K562 (cell line): Measurements from ENCODE around the gene ZNF625.

Source experiments
- CEBPB ChIP-seq: fragments of 450-650 bp; IDR thresholded peaks from 2 replicates; pipeline ENCODE4 v1.6.1; 2016; ENCODE audit warnings: missing genetic modification characterization, missing compliant biosample characterization
- CTCF ChIP-seq, 3 experiments: IDR thresholded peaks in 2 of 3; conservative IDR thresholded peaks in 1 of 3; 2 replicates each; pipeline ENCODE4 v1.5.1; 2011 to 2012; ENCODE audit warnings: low read length in 3 of 3, mild to moderate bottlenecking in 3 of 3, control low read depth in 2 of 3, improper control_type of control experiment in 1 of 3, inconsistent platforms in 1 of 3, low read depth in 1 of 3, mixed read lengths in 1 of 3, moderate library complexity in 1 of 3; ENCODE audit not compliant: insufficient read depth in 2 of 3
- FOXM1 ChIP-seq, 2 experiments: fragments of 450-650 bp in 1 of 2; sonication (generic) in 1 of 2; formaldehyde crosslinking in 1 of 2; IDR thresholded peaks; 2 replicates each; pipeline versions ENCODE4 v1.6.1 to v1.9.0; 2017 to 2022; ENCODE audit warnings: low read depth in 2 of 2, mild to moderate bottlenecking in 2 of 2, missing genetic modification reagents in 1 of 2, moderate library complexity in 1 of 2
- POLR2AphosphoS2 ChIP-seq: IDR thresholded peaks from 2 replicates; pipeline ENCODE4 v1.6.1; 2012; ENCODE audit warnings: low read length, improper control_type of control experiment
- PRPF4 ChIP-seq: fragments of 200-400 bp; formaldehyde crosslinking; IDR thresholded peaks from one replicate; pipeline ENCODE4 v1.6.1; 2017; ENCODE audit warnings: low read length, low read depth, mild to moderate bottlenecking; ENCODE audit not compliant: insufficient read depth, poor library complexity, severe bottlenecking
- SIX5 ChIP-seq, 2 experiments: IDR thresholded peaks; 2 replicates each; pipeline ENCODE4 v1.6.1; 2011; ENCODE audit warnings: low read length in 2 of 2, borderline replicate concordance in 1 of 2, low read depth in 1 of 2, mild to moderate bottlenecking in 1 of 2, moderate library complexity in 1 of 2; ENCODE audit not compliant: insufficient read depth in 1 of 2
- SMAD1 ChIP-seq: fragments of 150-350 bp; IDR thresholded peaks from 2 replicates; pipeline ENCODE4 v1.6.1; 2014; ENCODE audit warnings: low read length, low read depth; ENCODE audit not compliant: partially characterized antibody
- SP1 ChIP-seq: sonication (generic); formaldehyde crosslinking; IDR thresholded peaks from 2 replicates; pipeline ENCODE4 v1.8.1; 2022; ENCODE audit warnings: mild to moderate bottlenecking, missing genetic modification reagents
- TAL1 ChIP-seq: fragments of 450-650 bp; IDR thresholded peaks from 2 replicates; pipeline ENCODE4 v1.6.1; 2016; ENCODE audit warnings: mild to moderate bottlenecking
- ZHX1 ChIP-seq: fragments of 150-350 bp; conservative IDR thresholded peaks from 2 replicates; pipeline ENCODE4 v1.6.1; 2014; ENCODE audit warnings: low read length
- ZNF121 ChIP-seq: sonication (generic); formaldehyde crosslinking; conservative IDR thresholded peaks from 2 replicates; pipeline ENCODE4 v1.8.0; 2022; ENCODE audit warnings: missing genetic modification reagents
- ZNF431 ChIP-seq: sonication (generic); formaldehyde crosslinking; IDR thresholded peaks from 2 replicates; pipeline ENCODE4 v1.8.0; 2022; ENCODE audit warnings: mild to moderate bottlenecking, missing genetic modification reagents

GRCh38 chr19:12095111-12095790, 61.3 kb downstream of the ZNF625 start:
- TF ChIP-seq PRPF4 (no peak), POLR2AphosphoS2 (no peak), CEBPB (tag) (no peak), CTCF (IDR thresholded peaks at IDR 0.05 in 2 of 3, conservative IDR thresholded peaks at IDR 0.05 in 1 of 3; ENCODE audit: insufficient read depth in 2 of 3, low read depth in 1 of 3, low read length in 3 of 3) (no peak), ZNF121 (CRISPR knock-in tag) (no peak), ZHX1 (no peak), SMAD1 (no peak), SIX5 (IDR thresholded peaks at IDR 0.05; ENCODE audit: borderline replicate concordance in 1 of 2, insufficient read depth in 1 of 2, low read depth in 1 of 2, low read length in 2 of 2) (no peak), ZNF431 (no peak), FOXM1 (IDR thresholded peaks at IDR 0.05; ENCODE audit: low read depth) (no peak), FOXM1 (CRISPR knock-in tag; IDR thresholded peaks at IDR 0.05; ENCODE audit: low read depth) (no peak), TAL1 (no peak), SP1 (CRISPR knock-in tag) (no peak)
